Neural progenitor cell (in vitro differentiated cells): ENCODE data around the gene ATOH7.

Experiments used
- CTCF ChIP-seq: fragments of 200-600 bp; sonication (generic); IDR thresholded peaks from 2 replicates; pipeline ENCODE4 v1.5.1; 2017; ENCODE audit warnings: antibody characterized with exemption, mild to moderate bottlenecking
- EZH2phosphoT487 ChIP-seq: fragments of 200-600 bp; sonication (generic); IDR thresholded peaks from 2 replicates; pipeline ENCODE4 v1.6.1; 2017; ENCODE audit warnings: antibody characterized with exemption

GRCh38 chr10:68188835-68189234 lies 43.1 kb downstream of the ATOH7 start:
- no peak for TF ChIP-seq CTCF
- no peak for TF ChIP-seq EZH2phosphoT487
